Daoy (cell line): Measurements from ENCODE around the gene CSTPP1. TPM values are rescaled to one million over a fixed set of nuclear protein-coding genes. Genes with fewer than 3 reads are reported as not detected.
"Not testable (repeated sequence)": the region's sequence is repeated elsewhere in the genome, so short reads cannot be mapped to it uniquely, and the experiment has no call there.

Experiments used
- DNase-seq: peaks from one replicate; pipeline ENCODE4 v3.0.0-alpha.2; 2015; ENCODE audit warnings: low read depth
- total RNA-seq: library from RNA; depleted of rRNA; stranded (reverse); fragments of >200 nt; shearing (Covaris generic); gene quantifications from 2 replicates; pipeline ENCODE4 v1.2.3, GENCODE V29; 2014

Gene CSTPP1
- total RNA-seq, 1 experiment from 2014 or later, result 16.1 TPM

DNA sequence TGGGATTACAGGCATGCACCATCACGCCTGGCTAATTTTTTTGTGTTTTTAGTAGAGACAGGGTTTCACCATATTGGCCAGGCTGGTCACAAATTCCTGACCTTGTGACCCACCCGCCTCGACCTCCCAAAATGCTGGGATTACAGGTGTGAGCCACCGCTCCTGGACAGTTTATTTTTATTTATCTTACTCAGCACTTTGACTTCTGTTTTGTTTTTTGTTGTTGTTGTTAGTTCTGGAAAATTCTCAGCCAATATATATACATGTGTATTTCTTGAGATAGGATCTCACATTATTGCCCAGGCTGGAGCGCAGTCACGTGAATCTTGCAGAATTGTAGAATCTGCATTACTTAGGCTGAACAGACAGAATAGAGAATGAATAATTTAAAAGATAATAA lies 107.6 kb downstream of the CSTPP1 start:
- DNase-seq, result no peak

- DNase-seq, result no peak
These were observed 111.4 kb downstream of the CSTPP1 start for GRCh38 chr11:47047972-47048371.

DNA sequence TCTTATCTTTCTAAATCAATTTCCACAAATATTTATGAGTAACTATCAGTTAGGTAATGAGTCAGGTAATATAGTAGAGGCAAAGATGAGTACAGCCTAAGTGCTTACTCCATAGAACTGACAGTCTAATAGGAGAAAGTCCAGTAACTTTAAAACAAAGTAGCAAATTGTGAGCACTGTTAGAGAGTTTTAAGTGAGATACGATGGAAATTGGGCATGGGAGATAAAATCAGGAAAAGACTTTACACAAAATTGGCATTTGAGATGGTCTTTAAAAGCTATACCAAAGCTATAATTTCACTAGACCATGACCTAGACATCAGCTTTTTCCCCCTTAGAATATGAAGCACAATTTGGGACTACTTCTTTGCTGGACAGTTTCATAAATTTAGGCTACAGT lies 113.7 kb downstream of the CSTPP1 start:
- no peak for DNase-seq

- peak; percentile 53 for DNase-seq
These were observed 114.7 kb downstream of the CSTPP1 start for GRCh38 chr11:47051217-47051616.

DNA sequence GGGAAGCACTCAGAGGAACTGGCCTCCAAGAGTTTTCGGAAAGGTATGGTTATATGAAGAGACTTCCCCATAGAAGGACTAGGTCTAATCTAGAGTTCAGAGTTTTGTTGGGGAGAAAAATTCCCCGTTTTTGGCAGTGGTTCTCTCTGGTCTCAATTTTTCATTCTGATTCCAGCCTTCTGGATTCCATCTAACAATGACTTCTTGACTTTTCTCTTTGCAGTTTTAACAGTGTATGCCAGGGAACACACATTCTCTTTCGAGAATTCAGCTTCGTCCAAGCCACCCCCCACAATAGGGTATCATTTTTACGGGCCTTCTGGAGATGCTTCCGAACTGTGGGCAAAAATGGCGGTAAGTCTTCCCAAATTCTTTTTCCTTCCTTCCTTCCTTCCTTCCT lies 115.6 kb downstream of the CSTPP1 start:
- no peak for DNase-seq

DNA sequence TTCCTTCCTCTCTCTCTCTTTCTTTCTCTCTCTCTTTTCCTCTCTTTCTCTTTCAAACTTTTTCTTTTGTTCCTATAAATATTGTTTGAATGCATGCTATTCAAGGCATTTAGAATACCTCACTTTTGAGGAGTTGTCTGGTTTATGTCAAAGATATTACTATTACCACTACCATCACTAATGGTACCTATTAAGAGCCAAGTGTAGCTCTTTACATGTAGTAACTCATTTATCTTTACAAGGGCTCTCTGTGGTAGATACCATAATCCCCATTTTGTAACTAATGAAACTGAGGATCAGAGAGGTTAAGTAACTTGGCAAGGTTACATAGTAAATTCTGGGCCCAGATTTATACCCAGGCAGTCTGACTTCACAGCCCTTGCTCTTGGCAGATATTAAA lies 116.0 kb downstream of the CSTPP1 start:
- no peak for DNase-seq

- no peak for DNase-seq
These were observed 119.0 kb downstream of the CSTPP1 start for GRCh38 chr11:47055534-47055933.

DNA sequence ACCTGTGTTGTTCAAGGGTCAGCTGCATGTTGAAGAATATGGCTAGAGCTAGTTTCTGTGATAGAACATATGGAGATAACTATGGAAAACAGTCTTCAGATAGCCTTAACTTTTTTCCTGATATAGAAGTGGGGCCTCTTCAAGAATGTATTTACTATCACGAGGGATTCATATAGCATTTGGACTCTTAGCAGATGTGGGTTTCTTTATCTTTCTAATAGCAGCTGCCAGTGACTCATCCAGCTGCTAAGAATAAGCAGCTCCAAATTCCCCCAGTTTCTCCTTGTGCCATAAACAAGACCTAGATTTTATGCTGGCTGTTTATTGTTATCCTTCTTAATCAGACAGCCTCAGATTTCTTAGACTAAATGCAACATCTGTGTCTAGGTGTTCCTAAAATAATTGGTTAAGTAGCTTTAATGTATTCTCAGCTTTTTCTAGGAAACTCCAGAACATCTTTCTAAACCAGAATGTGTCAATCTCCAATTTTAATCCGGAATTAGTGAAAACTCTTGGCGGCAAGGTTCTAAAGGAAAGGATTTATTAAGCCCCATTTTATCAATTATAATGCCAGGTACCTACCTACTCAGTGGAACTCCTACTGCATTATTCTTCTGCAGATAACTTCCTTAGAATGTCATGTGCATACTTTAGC lies 119.8 kb downstream of the CSTPP1 start:
- peak; percentile 39 for DNase-seq

GRCh38 chr11:47057365-47057764 lies 120.8 kb downstream of the CSTPP1 start:
- no peak for DNase-seq

DNA sequence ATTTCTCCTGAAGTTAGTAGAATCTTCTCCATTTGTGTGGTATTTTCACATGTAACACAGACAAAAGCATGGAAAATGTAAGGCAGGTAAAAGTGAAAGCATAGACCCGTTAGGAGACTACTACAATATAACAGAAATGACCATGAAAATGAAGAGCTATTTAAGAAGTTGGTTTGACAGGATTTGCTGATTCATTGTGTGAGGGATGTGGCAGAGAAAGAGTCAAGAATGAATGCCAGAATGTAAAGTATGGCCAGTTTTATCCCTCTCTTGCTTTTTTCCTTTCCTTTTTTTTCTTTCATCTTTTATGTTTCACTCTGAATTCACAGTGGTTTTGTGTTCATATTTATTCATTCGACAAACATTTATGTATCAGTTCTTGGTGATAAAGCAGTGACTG lies 124.2 kb downstream of the CSTPP1 start:
- peak; percentile 10 for DNase-seq

DNA sequence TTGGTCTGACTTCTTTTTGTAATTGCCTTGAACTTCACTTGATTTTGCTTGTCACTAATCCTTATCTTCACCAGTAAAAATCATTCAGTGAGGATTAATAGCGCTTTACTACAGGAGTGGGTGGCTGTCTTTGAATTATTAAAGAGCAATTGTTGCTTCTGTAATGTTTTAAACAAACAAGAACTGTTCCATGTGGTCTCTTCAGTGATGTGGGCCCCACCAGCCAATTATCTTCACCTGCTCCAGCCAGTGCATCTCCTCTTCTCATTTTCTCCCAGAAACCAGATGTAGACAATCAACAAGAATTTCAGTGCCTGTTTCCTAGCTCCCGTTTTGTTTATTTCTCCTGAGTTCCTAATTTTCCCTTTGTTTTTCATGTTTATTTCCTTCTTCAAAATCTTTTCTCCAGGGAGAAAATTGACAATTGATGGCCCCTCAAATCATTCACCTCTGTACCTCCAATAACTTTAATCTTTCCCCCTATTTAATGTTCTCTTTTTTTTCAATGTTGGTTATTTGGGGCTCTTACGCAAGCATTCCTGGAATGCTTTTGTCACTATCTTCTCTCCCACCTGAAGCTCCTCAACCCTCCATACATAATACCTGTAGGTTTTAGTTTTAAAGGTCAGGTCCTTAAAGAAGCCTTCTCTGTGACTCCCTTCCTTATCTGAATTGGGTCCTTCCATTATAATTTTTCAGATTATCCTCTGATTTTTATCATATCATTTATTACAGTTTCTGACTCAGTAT lies 125.0 kb downstream of the CSTPP1 start:
- no peak for DNase-seq

DNA sequence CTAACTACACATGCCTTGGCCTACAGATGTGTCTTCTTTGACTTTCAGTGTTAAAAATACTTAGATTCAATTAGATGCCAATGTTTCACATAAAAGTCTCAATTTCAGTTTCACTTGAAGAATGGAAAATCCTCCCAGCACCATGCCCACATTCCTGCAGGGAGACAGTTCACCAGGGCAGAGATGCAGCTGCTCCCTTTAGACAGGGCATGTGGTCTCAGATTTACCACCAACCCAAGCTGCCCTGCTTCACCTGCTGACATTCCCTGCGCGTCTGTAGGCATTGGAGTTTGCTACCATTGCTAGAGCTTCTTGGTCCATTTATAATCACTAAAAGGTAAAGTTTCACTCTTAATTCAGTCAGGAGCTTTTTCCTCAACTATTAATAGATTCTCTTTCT lies 126.2 kb downstream of the CSTPP1 start:
- no peak for DNase-seq

GRCh38 chr11:47067401-47067800 lies 130.8 kb downstream of the CSTPP1 start:
- no peak for DNase-seq

GRCh38 chr11:47070769-47071168 lies 134.2 kb downstream of the CSTPP1 start:
- no peak for DNase-seq

- no peak for DNase-seq
These were observed 134.8 kb downstream of the CSTPP1 start for GRCh38 chr11:47071341-47071740.

GRCh38 chr11:47071791-47072261 lies 135.3 kb downstream of the CSTPP1 start:
- no peak for DNase-seq

GRCh38 chr11:47078751-47079521 lies 142.4 kb downstream of the CSTPP1 start:
- DNase-seq, result no peak

DNA sequence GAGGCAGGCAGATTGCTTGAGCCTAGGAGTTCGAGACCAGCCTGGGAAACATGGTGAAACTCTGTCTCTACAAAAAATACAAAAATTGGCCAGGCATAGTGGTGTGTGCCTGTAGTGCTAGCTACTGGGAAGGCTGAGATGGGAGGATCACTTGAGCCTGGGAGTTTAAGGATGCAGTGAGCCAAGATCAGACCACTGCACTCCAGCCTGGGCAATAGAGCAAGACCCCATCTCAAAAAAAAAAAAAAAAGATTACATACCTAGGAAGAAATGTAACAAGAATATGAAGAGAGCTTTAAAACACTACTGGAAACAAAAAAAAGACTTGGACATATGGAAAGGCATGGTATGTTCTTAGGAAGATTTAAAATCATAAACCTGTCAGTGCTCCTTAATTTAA lies 144.2 kb downstream of the CSTPP1 start:
- DNase-seq, result not testable (repeated sequence)

DNA sequence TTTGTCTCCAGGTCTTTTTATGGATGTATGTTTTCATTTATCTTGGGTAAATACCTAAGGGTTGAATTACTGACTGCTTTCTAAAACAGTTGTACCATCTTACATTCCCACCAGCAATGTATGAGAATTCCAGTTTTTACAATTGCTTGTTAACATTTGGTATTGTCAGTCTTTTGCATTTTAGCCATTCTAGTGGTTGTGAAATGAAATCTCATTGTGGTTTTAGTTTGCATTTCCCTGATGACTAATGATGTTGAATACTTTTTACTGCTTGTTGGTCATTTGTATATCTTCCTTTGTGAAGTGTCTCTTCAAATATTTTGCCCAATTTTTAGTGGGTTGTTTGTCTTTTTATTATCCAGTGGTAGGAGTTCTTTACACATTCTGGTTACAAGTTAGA lies 147.4 kb downstream of the CSTPP1 start:
- DNase-seq, result peak; percentile 5

- no peak for DNase-seq
These were observed 151.2 kb downstream of the CSTPP1 start for GRCh38 chr11:47087801-47088200.

GRCh38 chr11:47093541-47093940 lies 157.0 kb downstream of the CSTPP1 start:
- DNase-seq, result no peak

- not testable (repeated sequence) for DNase-seq
These were observed 160.3 kb downstream of the CSTPP1 start for GRCh38 chr11:47096871-47097270.

DNA sequence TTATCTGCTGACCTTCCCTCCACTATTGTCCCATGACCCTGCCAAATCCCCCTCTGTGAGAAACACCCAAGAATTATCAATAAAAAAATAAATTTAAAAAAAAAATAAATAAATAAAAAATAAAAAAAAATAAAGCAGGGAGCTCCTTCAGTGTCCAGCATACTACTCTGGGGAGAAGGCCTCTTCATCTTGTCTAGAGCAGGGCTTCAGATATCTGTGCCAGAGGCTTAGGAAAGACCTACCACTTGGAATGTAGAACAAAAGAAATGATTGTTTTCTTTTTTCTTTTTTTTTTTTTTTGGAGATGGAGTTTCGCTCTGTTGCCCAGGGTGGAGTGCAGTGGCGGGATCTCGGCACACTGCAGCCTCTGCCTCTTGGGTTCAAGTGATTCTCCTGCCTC lies 161.7 kb downstream of the CSTPP1 start:
- DNase-seq, result not testable (repeated sequence)
